Stimulated activated CD4-positive, alpha-beta T cell treated with anti-CD3 and anti-CD28 coated beads, Interleukin-4, amount 100 ng/mL, for 4 hours (primary cell): ENCODE measurements around the gene CHSY1.

Experiments used
- DNase-seq, 2 experiments: peaks; one replicate each; pipeline ENCODE4 v3.0.0-alpha.2; 2020

Gene CHSY1

GRCh38 chr15:101209285-101209845, 42.5 kb downstream of the CHSY1 start:
- no peak for DNase-seq

- no peak for DNase-seq
Measured at GRCh38 chr15:101207867-101208288, 44.0 kb downstream of the CHSY1 start.

- DNase-seq, result peak; percentile 74 to 95
Measured at GRCh38 chr15:101206176-101206591, 45.7 kb downstream of the CHSY1 start.

- no peak for DNase-seq
Measured at GRCh38 chr15:101204739-101205535, 46.9 kb downstream of the CHSY1 start.

- DNase-seq, result no peak
Measured at GRCh38 chr15:101203607-101204189, 48.1 kb downstream of the CHSY1 start.

- no peak for DNase-seq
Measured at GRCh38 chr15:101203029-101203573, 48.7 kb downstream of the CHSY1 start.

GRCh38 chr15:101201411-101202174, 50.3 kb downstream of the CHSY1 start:
- no peak for DNase-seq

- no peak for DNase-seq
Measured at GRCh38 chr15:101200181-101200580, 51.7 kb downstream of the CHSY1 start.

GRCh38 chr15:101198800-101199199, 53.0 kb downstream of the CHSY1 start:
- no peak for DNase-seq

GRCh38 chr15:101198031-101198575, 53.7 kb downstream of the CHSY1 start:
- no peak for DNase-seq

GRCh38 chr15:101194546-101195125, 57.2 kb downstream of the CHSY1 start:
- DNase-seq, result no peak

- no peak for DNase-seq
Measured at GRCh38 chr15:101193806-101194545, 57.9 kb downstream of the CHSY1 start.

GRCh38 chr15:101193120-101193644, 58.7 kb downstream of the CHSY1 start:
- DNase-seq, result no peak

GRCh38 chr15:101192081-101192480, 59.8 kb downstream of the CHSY1 start:
- no peak for DNase-seq

- no peak for DNase-seq
Measured at GRCh38 chr15:101191242-101191641, 60.6 kb downstream of the CHSY1 start.

- no peak for DNase-seq
Measured at GRCh38 chr15:101190092-101190595, 61.7 kb downstream of the CHSY1 start.

GRCh38 chr15:101189409-101190091, 62.3 kb downstream of the CHSY1 start:
- DNase-seq, result no peak

- DNase-seq, result no peak
Measured at GRCh38 chr15:101188637-101189408, 63.0 kb downstream of the CHSY1 start.

GRCh38 chr15:101187820-101188636, 63.8 kb downstream of the CHSY1 start:
- DNase-seq, result no peak
